K562 (cell line): Measurements from ENCODE around the gene SEZ6L. TPM values are rescaled to one million over a fixed set of nuclear protein-coding genes. Genes with fewer than 3 reads are reported as not detected.
A peak's percentile ranks its signal among the peaks of the same experiment; 100 is the strongest.

Experiments
- ATAC-seq: fragments of 200-7000 bp; cut with Tn5 transposase; 3 replicates; pipeline ENCODE4 v1.9.1; 2020; ENCODE audit warnings: moderate library complexity
- BruUV-seq: library from RNA; stranded (reverse); fragments of 400-500 nt; replicated peaks from 2 replicates; lab custom pipeline; 2021; lab: Mats Ljungman, UMichigan
- CTCF ChIA-PET: fragments of 300-600 bp; formaldehyde crosslinking; extraction: SDS; loops from one replicate; lab custom pipeline; 2021; ENCODE audit warnings: low intra/inter-chr PET ratio; lab: Yijun Ruan, JAX
- POLR2A ChIA-PET: fragments of 300-600, 350-650 bp; sonication (Branson Sonifier 250); formaldehyde crosslinking; extraction: SDS; loops from one replicate; lab custom pipeline; 2021; ENCODE audit warnings: antibody characterized with exemption, inconsistent platforms; lab: Yijun Ruan, JAX
- DNase-seq, 4 experiments: peaks; one replicate each; pipeline versions ENCODE4 v3.0.0 to v3.0.0-alpha.2; 2011 to 2018; ENCODE audit warnings: low spot score in 3 of 4, mixed read lengths in 3 of 4; ENCODE audit errors: extremely low read depth in 1 of 4
- FAIRE-seq: peaks from 2 replicates; lab custom pipeline; 2011; peaks lifted over from hg19 to GRCh38; lab: Jason Lieb, UNC
- H2AFZ ChIP-seq: 2 replicates; pipeline ENCODE4 v1.6.0; 2011; ENCODE audit warnings: low read depth, low read length, control low read depth, inconsistent platforms
- H3K27ac ChIP-seq: fragments of 200-600 bp; 3 replicates; pipeline ENCODE4 v1.8.0; 2011; ENCODE audit warnings: low read depth, mild to moderate bottlenecking, control low read depth, inconsistent platforms, low read length, moderate library complexity, mixed read lengths; ENCODE audit errors: extremely low read depth
- H3K27me3 ChIP-seq, 2 experiments: fragments of 300-600 bp in 1 of 2; 2 replicates in 1 of 2; 3 replicates in 1 of 2; pipeline versions ENCODE4 v1.6.0 to v1.8.0; 2011; ENCODE audit warnings: inconsistent platforms in 2 of 2, low read length in 2 of 2, mild to moderate bottlenecking in 1 of 2, mixed read lengths in 1 of 2, moderate library complexity in 1 of 2; ENCODE audit not compliant: control insufficient read depth in 2 of 2, insufficient read depth in 2 of 2
- H3K36me3 ChIP-seq: fragments of 300-600 bp; 3 replicates; pipeline ENCODE4 v1.8.0; 2011; ENCODE audit warnings: mild to moderate bottlenecking, low read length, inconsistent platforms; ENCODE audit not compliant: control insufficient read depth, insufficient read depth
- H3K4me1 ChIP-seq, 2 experiments: fragments of 200-600 bp in 1 of 2; replicated peaks in 1 of 2; 2 replicates in 1 of 2; 3 replicates in 1 of 2; pipeline versions ENCODE4 v1.5.1 to v1.8.0; 2011; ENCODE audit warnings: inconsistent platforms in 2 of 2, low read length in 2 of 2, mild to moderate bottlenecking in 1 of 2, mixed read lengths in 1 of 2, moderate library complexity in 1 of 2; ENCODE audit not compliant: control insufficient read depth in 2 of 2, insufficient read depth in 2 of 2
- H3K4me2 ChIP-seq: 2 replicates; pipeline ENCODE4 v1.6.1; 2011; ENCODE audit warnings: low read length, control low read depth, inconsistent platforms, mixed read lengths; ENCODE audit not compliant: insufficient read depth
- H3K4me3 ChIP-seq: fragments of 200-600 bp; sonication (generic), shearing (Covaris generic); 2 replicates; pipeline ENCODE4 v1.5.1; 2016; ENCODE audit warnings: control low read depth, inconsistent platforms
- H3K79me2 ChIP-seq: fragments of 200-600 bp; 3 replicates; pipeline ENCODE4 v1.8.0; 2011; ENCODE audit warnings: low read length, inconsistent platforms; ENCODE audit not compliant: control insufficient read depth, insufficient read depth
- H3K9ac ChIP-seq, 2 experiments: 2 replicates each; pipeline versions ENCODE4 v1.6.0 to v1.6.1; 2011; ENCODE audit warnings: low read depth in 2 of 2, low read length in 2 of 2, control low read depth in 1 of 2, inconsistent platforms in 1 of 2, mild to moderate bottlenecking in 1 of 2, mixed read lengths in 1 of 2; ENCODE audit not compliant: insufficient read depth in 1 of 2
- H3K9me1 ChIP-seq: one replicate; pipeline ENCODE4 v1.6.0; 2011; ENCODE audit warnings: inconsistent platforms, mild to moderate bottlenecking, low read length, moderate library complexity; ENCODE audit not compliant: control insufficient read depth, insufficient read depth
- H3K9me3 ChIP-seq: replicated peaks from 2 replicates; pipeline ENCODE4 v1.5.1; 2011; ENCODE audit warnings: low read depth, low read length, inconsistent platforms; ENCODE audit not compliant: control insufficient read depth, insufficient read depth
- H4K20me1 ChIP-seq: replicated peaks from 2 replicates; pipeline ENCODE4 v1.6.1; 2011; ENCODE audit warnings: low read length, inconsistent platforms, mixed read lengths; ENCODE audit not compliant: control insufficient read depth, insufficient read depth
- ADNP ChIP-seq: fragments of 200-800 bp; sonication (Bioruptor generic); IDR thresholded peaks from 2 replicates; pipeline ENCODE4 v1.6.1; 2016; ENCODE audit warnings: missing genetic modification characterization, missing compliant biosample characterization
- BCOR ChIP-seq: fragments of 450-650 bp; IDR thresholded peaks from 2 replicates; pipeline ENCODE4 v1.6.1; 2016
- CEBPG ChIP-seq, 3 experiments: fragments of 200-800 bp in 1 of 3; sonication (Bioruptor generic) in 1 of 3; sonication (generic) in 1 of 3; formaldehyde crosslinking in 1 of 3; IDR thresholded peaks in 2 of 3; conservative IDR thresholded peaks in 1 of 3; 2 replicates each; pipeline versions ENCODE4 v1.6.1 to v1.8.0; 2016 to 2022; ENCODE audit warnings: missing compliant biosample characterization in 2 of 3, missing genetic modification characterization in 2 of 3, mild to moderate bottlenecking in 1 of 3, missing genetic modification reagents in 1 of 3
- CHD4 ChIP-seq: fragments of 200-600 bp; sonication (generic); IDR thresholded peaks from 3 replicates; pipeline ENCODE4 v1.6.1; 2012; ENCODE audit warnings: low read depth, mild to moderate bottlenecking, mixed read lengths, low read length, inconsistent platforms; ENCODE audit not compliant: insufficient read depth, insufficient replicate concordance, poor library complexity, severe bottlenecking
- HBP1 ChIP-seq: fragments of 450-650 bp; formaldehyde crosslinking; IDR thresholded peaks from 2 replicates; pipeline ENCODE4 v1.4.0; 2022; ENCODE audit warnings: missing genetic modification characterization
- KDM1A ChIP-seq, 2 experiments: fragments of 450-650 bp; IDR thresholded peaks; 2 replicates each; pipeline ENCODE4 v1.6.1; 2016; ENCODE audit warnings: mild to moderate bottlenecking in 2 of 2
- KDM2B ChIP-seq: fragments of 250-450 bp; sonication (Bioruptor Pico); IDR thresholded peaks from 2 replicates; pipeline ENCODE4 v1.8.0; 2021; ENCODE audit warnings: mild to moderate bottlenecking, moderate library complexity
- NR2C2 ChIP-seq, 2 experiments: fragments of 200-800 bp in 1 of 2; sonication (Bioruptor generic) in 1 of 2; sonication (generic) in 1 of 2; formaldehyde crosslinking in 1 of 2; IDR thresholded peaks; 2 replicates each; pipeline versions ENCODE4 v1.6.1 to v1.8.0; 2016 to 2022; ENCODE audit warnings: mild to moderate bottlenecking in 1 of 2, missing compliant biosample characterization in 1 of 2, missing genetic modification characterization in 1 of 2, missing genetic modification reagents in 1 of 2
- RBM25 ChIP-seq: fragments of 200-400 bp; formaldehyde crosslinking; IDR thresholded peaks from 2 replicates; pipeline ENCODE4 v1.6.1; 2018; ENCODE audit warnings: low read length, low read depth, moderate library complexity; ENCODE audit not compliant: severe bottlenecking
- RCOR1 ChIP-seq, 2 experiments: IDR thresholded peaks; 2 replicates each; pipeline ENCODE4 v1.6.1; 2012; ENCODE audit warnings: low read depth in 2 of 2, low read length in 2 of 2, borderline replicate concordance in 1 of 2, improper control_type of control experiment in 1 of 2
- SMARCA5 ChIP-seq: fragments of 450-650 bp; IDR thresholded peaks from 2 replicates; pipeline ENCODE4 v1.6.1; 2016
- TRIM24 ChIP-seq, 2 experiments: fragments of 450-650 bp; IDR thresholded peaks; 2 replicates each; pipeline ENCODE4 v1.6.1; 2016
- WGBS: fragments of 100-300 bp; shearing (Covaris generic); methylation state at CpG from one replicate; pipeline ENCODE4 v1.1.6; 2016; ENCODE audit warnings: low coverage, mixed read lengths; ENCODE audit not compliant: insufficient coverage; ENCODE audit errors: missing lambda C conversion rate; 5-methylcytosine and 5-hydroxymethylcytosine counted together
- in situ Hi-C: fragments of 300-500 bp; cut with MboI; formaldehyde crosslinking; loops from 4 replicates; pipeline ENCODE4 v1.15.0; 2018; ENCODE audit warnings: inconsistent platforms, mixed read lengths
- intact Hi-C: fragments of 100-400 bp; cut with micrococcal nuclease; formaldehyde crosslinking; loops from 2 replicates; pipeline ENCODE4 v1.14.2; 2022
- polyA plus RNA-seq, 8 experiments: library from polyadenylated mRNA; depleted of rRNA in 4 of 8; stranded (reverse) in 5 of 8; unstranded in 3 of 8; fragments of >200 nt; fragmentation: Nextera tagmentation in 2 of 8; fragmentation: Illumina TruSeq in 1 of 8; extraction: Ambion mirVana in 2 of 8; extraction: Trizol in 1 of 8; gene quantifications; 2 replicates each; pipeline versions ENCODE4 v1.2.1 to v1.2.3, GENCODE V29; 2011 to 2014; ENCODE audit warnings: inconsistent platforms in 1 of 8, missing spikeins in 1 of 8
- total RNA-seq, 7 experiments: library from RNA; depleted of rRNA in 6 of 7; stranded (reverse); fragments of >200 nt in 6 of 7; fragmentation: Illumina TruSeq in 2 of 7; extraction: Trizol in 2 of 7; gene quantifications; 2 replicates each; pipeline versions ENCODE4 v1.2.1 to v1.2.3, GENCODE V29; 2011 to 2021; ENCODE audit warnings: low replicate concordance in 1 of 7

Gene SEZ6L
- total and polyA plus RNA-seq, 9 of the 15 experiments (the other 6 are each of a cell fraction or from before 2014, with no cell fraction given): not detected

- in situ Hi-C loops: no loop called here
- no peak overlapping the region for H2AFZ ChIP-seq
- TF ChIP-seq KDM1A (IDR thresholded peaks at IDR 0.05): peak; percentile 34 to 61; a peak in 1 of 4 replicates
- TF ChIP-seq TRIM24 (IDR thresholded peaks at IDR 0.05): peak in 1 of 2 experiments; percentile 23; a peak in 2 of 4 replicates
- peak; percentile 92 for TF ChIP-seq RBM25
- TF ChIP-seq CHD4: peak; percentile 34
- peak; percentile 71 for TF ChIP-seq ADNP (tag)
- no peak for TF ChIP-seq HBP1 (CRISPR knock-in tag)
- peak; percentile 91 for TF ChIP-seq BCOR
- 0 out of 4 replicates have a peak, but pooled peaks of 1 of the 2 experiments have one; percentile 32 for TF ChIP-seq RCOR1 (IDR thresholded peaks at IDR 0.05; ENCODE audit: borderline replicate concordance in 1 of 2, low read depth in 2 of 2, low read length in 2 of 2)
- TF ChIP-seq NR2C2 (CRISPR knock-in tag; IDR thresholded peaks at IDR 0.05): no peak
- TF ChIP-seq NR2C2 (tag; IDR thresholded peaks at IDR 0.05): no peak
- TF ChIP-seq CEBPG (CRISPR knock-in tag; IDR thresholded peaks at IDR 0.05): peak; percentile 23; the same call in 1 of the 2 replicates
- TF ChIP-seq CEBPG (tag; conservative IDR thresholded peaks at IDR 0.05 in 1 of 2, IDR thresholded peaks at IDR 0.05 in 1 of 2): peak; percentile 7 to 54; a peak in 1 of 4 replicates
- TF ChIP-seq SMARCA5: 0 out of 2 replicates have a peak, but pooled peaks have one; percentile 52
- no peak for TF ChIP-seq KDM2B (CRISPR knock-in tag)
- TF ChIP-seq, all 486 proteins: peak for 9
- Histone ChIP-seq H3K27me3 (peaks cover 2 to 6% of the 10 kb centered on the region in 2 experiments; a peak in 3 of 5 replicates), H3K79me2 (no peaks in the 10 kb centered on the region), H3K27ac (no peak overlapping the region), H3K9me3 (no peaks in the 10 kb centered on the region), H3K4me1 (peaks cover 0 to 36% of the 10 kb centered on the region in 2 experiments; a peak in 3 of 5 replicates), H4K20me1 (no peaks in the 10 kb centered on the region), H3K36me3 (no peaks in the 10 kb centered on the region), H3K9me1 (no peaks in the 10 kb centered on the region), H3K4me2 (no peak overlapping the region), H3K9ac (no peak overlapping the region), H3K4me3 (no peak overlapping the region)
- ATAC-seq: no peak
- ChIA-PET CTCF (no interaction called here), POLR2A (no interaction called here)
- no peak for DNase-seq
- WGBS: 50% methylated on average over 3 of the region's 3 CpGs
- intact Hi-C loops: no loop called here
- FAIRE-seq: no peak
- BruUV-seq: no TSS peak
Measured at GRCh38 chr22:26432619-26433311, 263.5 kb downstream of the SEZ6L start.
